NCI-H1092 (cell line): ENCODE results near the gene STK40.
A peak's percentile ranks its signal among the peaks of the same experiment; 100 is the strongest.

ENCODE experiments used
- DNase-seq: peaks from one replicate; lab custom pipeline; 2025; lab: John Stamatoyannopoulos, UW

The STK40 gene

GRCh38 chr1:36398370-36398977 lies 12.8 kb upstream of the STK40 start:
- no peak for DNase-seq

- DNase-seq, result peak; percentile 94
Observed at GRCh38 chr1:36397378-36398230, 11.9 kb upstream of the STK40 start, which contains the start of gene LSM10. Gene LSM10, minus strand, starts transcription at chr1:36397908. Its CDS starts 3,779 bp downstream, at chr1:36394129.

GRCh38 chr1:36397083-36397377 lies 11.3 kb upstream of the STK40 start:
- no peak for DNase-seq

- no peak for DNase-seq
Observed at GRCh38 chr1:36396359-36396758, 10.6 kb upstream of the STK40 start.

GRCh38 chr1:36393686-36394085 lies 8.0 kb upstream of the STK40 start:
- DNase-seq, result no peak

- DNase-seq, result no peak
Observed at GRCh38 chr1:36392836-36393235, 7.1 kb upstream of the STK40 start.

- DNase-seq, result no peak
Observed at GRCh38 chr1:36391271-36391670, 5.5 kb upstream of the STK40 start.

GRCh38 chr1:36390411-36390810 lies 4.7 kb upstream of the STK40 start:
- no peak for DNase-seq

- DNase-seq, result no peak
Observed at GRCh38 chr1:36389999-36390398, 4.3 kb upstream of the STK40 start.

GRCh38 chr1:36389261-36389660 lies 3.5 kb upstream of the STK40 start:
- DNase-seq, result no peak

GRCh38 chr1:36387141-36387949 lies 1.6 kb upstream of the STK40 start:
- no peak for DNase-seq

- peak; percentile 18 for DNase-seq
Observed at GRCh38 chr1:36386265-36387140, 779 bp upstream of the STK40 start.

GRCh38 chr1:36384542-36385409 lies 948 bp downstream of the STK40 start:
- DNase-seq, result peak; percentile 55

- no peak for DNase-seq
Observed at GRCh38 chr1:36383240-36383639, 2.5 kb downstream of the STK40 start.

- no peak for DNase-seq
Observed at GRCh38 chr1:36382669-36383068, 3.1 kb downstream of the STK40 start.

- no peak for DNase-seq
Observed at GRCh38 chr1:36382231-36382630, 3.5 kb downstream of the STK40 start.

GRCh38 chr1:36381405-36381804 lies 4.3 kb downstream of the STK40 start:
- no peak for DNase-seq

GRCh38 chr1:36380782-36381181 lies 4.9 kb downstream of the STK40 start:
- DNase-seq, result no peak

GRCh38 chr1:36380143-36380619 lies 5.5 kb downstream of the STK40 start:
- DNase-seq, result no peak

GRCh38 chr1:36377791-36378492 lies 7.8 kb downstream of the STK40 start:
- DNase-seq, result no peak
